CD1c-positive myeloid dendritic cell (primary cell): ENCODE data around the gene GRIN2A.

Experiments used
- DNase-seq: peaks from one replicate; pipeline ENCODE4 v3.0.0-alpha.2; 2016; ENCODE audit errors: extremely low spot score

GRIN2A gene

DNA sequence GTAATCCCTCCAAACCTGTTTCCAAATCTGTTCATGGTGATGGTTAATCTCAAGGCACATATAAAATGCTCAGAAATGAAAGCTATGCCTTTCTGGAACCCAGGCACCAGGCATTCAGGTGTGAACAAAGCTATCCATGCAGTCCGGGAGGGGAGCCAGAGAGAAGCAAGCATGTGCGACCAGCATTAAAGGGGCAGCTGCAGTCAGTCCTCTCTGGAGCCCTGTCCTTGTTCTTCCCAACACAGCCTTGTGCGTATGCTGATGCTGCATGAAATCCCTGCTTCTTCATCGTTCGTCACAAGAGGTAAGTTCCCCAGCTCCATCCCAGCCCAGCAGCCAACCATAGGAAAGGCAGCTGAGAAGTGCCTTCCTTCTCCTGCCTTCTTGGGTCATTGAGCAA is 148.7 kb downstream of the GRIN2A start:
- DNase-seq, result no peak

DNA sequence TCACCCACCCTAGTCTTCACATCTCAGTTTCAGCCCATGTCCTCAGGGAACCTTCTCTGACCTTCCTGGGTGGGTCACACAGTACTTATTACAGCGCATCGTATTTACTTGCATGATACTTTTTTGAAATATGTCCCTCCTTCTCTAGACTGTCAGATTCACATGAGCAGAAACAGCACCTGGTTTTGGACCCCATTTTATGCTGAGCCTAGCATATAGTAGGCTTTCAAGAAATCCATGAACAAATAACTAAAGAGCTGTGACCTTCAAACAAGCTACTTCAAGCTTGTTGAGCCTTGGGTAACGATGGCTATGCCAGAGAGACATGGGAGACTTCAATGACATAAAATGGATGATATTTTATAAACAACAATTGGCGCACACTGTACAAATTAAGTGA is 150.3 kb downstream of the GRIN2A start:
- DNase-seq, result no peak

DNA sequence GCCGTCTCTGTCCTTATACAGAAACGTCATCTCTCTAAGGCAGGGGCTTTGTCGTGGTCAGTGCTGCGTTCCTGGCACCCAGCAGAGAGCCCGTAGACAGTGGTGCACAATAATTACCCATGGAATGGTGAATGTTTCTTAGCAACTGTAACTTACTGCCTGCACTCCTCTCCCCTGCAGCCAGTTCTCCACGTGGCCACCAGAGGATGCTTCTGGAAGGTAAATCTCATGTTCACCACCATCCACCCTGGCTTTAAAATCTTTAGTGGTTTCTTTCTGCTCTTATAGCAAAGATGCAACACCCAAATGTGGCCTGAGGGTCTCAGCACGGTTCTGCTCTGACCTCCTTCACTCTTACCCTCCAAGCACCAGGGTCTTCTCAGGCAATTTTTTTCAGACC is 150.8 kb downstream of the GRIN2A start:
- no peak for DNase-seq

DNA sequence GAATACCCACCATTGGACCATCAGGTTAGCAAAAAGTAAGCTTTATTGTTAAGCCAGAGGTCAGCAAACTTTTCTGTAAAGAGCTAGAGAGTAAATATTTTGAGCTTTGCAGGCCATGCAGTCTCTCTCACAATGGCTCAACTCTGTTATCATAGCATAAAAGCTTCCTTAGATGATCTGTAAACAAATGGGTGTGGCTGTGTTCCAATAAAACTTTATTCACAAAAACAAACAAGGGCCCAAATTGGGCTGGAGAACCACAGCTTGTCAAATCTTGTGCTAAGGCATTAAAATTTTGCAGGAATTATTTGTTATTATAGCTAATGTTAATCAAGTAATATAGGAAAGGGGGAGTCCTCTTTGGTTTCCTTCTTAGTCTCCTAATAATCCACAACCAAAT is 153.6 kb downstream of the GRIN2A start:
- DNase-seq, result no peak

DNA sequence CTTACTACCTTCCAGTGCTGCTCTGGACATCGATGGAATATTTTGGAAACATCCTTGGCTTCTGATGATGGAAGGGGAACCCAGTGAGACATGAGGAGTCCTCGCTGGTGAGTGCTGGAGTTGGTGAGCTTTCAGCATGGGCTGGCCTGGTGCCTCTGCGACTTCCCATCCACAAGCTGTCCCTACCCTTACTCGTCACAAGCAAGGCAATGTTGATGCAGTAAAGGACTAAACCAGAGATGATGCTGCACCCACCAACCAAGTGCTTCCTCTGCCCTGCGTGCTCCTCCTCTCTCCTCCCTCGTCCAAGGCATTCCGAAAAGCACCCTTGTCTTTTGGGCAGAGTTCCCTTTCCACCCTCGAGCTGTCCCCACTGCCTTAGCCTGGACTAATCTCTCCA is 154.7 kb downstream of the GRIN2A start:
- no peak for DNase-seq

DNA sequence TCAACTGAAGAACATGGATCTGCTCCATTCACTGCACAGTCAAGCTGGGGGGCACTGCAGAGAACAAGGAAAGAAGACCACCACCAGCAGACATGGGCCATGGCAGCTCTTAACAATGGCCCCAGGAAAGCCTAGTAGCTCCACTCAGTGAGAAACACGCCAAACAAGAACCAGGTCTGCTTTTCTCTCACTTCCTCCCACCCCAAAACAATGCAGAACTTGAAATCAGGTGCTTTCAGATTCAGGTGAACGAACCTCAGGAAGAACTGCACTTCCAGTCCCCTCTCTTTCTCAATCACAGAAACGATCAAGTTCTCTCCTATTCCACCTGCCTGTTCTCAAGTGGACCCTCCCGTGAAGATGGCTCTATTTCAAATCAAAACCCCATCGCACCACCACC is 155.6 kb downstream of the GRIN2A start:
- DNase-seq, result no peak

DNA sequence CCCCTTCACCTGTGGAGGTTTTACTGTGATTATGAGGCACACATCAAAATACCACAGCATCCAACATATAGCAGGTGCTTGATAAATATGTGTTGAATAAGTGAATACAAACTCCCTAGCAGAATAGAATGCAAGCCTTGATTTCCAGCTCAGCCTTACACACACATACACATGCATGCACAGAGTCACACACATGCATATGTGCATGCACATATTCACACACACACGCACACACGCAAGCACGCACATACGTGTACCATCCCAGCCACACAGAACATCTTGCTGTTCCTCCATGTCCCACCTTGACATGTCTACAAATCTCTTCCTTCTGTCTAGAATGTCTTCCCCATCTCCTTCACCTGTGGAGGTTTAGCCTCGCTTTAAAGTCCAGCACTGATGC is 160.1 kb downstream of the GRIN2A start:
- DNase-seq, result no peak

DNA sequence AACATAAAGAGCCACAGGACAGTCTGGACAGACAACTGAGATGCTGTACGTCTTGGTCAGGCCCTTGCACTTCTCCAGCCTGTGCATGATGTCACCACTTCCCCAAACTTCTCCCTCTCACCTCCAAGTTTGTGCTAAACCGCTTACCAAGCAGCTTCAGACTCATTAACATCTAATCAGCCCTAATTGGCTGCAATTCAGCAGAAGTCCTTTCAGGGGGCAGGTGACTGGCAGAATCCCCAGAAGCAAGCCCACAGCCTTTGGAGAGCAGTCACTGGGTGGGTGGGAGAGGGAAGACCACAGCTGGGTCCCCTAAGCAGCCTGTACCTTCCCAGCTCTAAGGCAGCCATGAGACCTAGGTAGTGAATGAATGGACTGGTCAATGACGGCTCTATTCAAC is 161.4 kb downstream of the GRIN2A start:
- DNase-seq, result no peak

DNA sequence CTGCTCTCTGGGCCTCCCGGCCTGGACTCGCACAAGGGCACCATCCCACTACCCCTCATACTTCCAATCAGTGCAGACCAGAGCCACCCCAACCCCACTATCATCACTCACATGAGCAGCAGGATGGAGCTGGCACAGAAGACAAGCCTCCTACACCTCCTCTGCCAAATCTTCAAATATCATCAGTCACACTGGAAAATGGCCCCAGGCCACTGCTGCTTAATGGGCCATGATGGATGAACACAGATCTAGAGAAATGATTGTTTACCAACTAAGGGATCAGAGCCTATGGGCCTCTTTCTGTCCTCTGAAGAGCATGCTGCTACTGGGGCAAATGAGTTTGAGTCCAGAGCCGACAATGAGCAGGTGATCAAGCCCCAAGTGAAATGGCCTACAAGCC is 165.5 kb downstream of the GRIN2A start:
- no peak for DNase-seq

DNA sequence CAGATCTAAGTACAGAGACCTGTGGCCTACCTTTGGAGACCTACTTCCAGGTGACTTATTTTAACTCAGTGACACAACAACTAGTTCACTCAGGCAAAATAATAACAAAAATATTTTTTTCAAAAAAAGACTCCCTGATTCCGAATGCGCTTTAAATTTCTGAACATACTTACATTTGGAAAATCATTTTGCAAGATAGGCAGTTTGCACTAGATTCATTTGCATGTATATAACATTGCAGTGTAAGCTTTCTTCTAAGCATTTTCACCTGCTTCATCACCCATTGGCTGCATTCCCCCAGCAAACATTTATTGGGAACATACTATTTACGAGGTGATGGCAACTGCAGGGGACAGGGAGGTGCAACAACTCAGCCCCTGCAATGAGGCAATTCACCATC is 166.8 kb downstream of the GRIN2A start:
- DNase-seq, result no peak

DNA sequence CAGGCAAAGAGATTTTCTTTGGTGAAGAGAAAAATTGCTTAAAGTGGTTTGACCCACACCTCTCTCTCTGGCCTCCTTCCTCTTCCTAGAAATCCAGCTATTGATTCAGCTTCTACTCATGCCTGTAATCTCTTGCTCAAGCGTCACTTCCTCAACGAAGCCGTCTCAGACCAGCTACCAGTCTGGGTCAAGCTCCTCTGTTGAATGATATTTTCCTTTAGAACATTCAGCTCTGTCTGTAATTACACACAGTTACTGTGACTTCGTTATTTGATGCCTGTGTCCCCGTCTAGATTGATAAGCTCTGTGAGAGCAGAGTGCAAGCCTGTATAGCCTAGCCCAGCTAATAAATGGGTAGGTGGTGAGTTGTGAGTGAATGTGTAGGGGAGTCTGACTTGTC is 168.5 kb downstream of the GRIN2A start:
- no peak for DNase-seq

DNA sequence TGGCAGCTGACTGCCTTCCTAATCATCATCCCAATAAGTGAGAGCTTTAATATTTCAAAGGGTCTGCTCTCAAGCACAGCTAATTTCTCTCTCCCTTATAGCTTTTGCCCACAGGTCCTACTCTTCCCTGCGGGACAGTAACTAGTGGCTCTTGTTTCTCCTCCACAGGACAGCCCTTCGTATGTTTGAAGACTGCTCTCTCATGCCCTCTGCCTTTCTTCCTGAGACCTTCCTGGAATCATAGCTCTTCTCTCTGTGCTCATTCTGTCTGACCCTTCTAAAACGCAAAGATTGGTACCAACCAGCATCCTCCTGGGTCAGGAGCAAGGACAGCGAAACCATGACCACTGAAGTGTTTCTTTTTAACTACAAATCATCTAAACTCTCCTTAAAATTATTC is 168.9 kb downstream of the GRIN2A start:
- DNase-seq, result no peak

DNA sequence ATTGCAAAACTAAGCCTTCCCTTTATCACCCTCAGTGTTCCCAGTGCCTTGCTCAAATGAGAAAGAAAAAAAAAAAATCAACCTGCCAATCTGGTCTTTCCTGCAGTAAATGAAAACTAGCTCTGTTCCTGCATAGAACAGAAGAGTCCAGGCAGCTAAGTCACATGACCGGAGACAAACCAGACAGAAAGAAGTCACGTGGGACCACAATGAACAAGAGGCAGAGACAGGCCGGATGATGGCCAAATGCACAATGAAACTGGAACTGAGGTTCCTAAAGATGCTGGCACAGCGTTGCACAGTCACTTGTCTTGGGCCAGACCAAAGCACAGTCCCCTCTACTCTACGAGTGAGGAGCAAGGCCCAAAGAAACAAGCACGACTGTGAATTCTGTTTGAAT is 172.5 kb downstream of the GRIN2A start:
- DNase-seq, result no peak

DNA sequence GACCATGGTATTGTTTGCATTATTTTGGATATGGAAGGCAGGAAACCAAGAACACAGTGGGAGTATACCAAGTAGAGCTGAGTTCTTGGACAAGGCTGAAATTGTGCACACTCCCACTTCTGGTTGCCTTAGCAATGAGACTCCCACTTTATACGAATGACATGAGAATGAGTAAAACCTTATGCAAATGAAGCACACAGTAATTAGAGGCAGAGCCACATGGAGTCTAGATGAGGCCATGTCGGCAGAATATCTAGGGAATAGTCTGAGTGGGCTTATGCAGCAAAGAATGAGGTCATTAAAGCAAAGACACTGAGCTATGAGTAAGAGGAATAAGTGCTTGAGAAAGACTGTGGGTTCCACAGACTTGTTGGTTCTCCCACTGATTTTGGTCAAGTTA is 178.7 kb downstream of the GRIN2A start:
- no peak for DNase-seq

DNA sequence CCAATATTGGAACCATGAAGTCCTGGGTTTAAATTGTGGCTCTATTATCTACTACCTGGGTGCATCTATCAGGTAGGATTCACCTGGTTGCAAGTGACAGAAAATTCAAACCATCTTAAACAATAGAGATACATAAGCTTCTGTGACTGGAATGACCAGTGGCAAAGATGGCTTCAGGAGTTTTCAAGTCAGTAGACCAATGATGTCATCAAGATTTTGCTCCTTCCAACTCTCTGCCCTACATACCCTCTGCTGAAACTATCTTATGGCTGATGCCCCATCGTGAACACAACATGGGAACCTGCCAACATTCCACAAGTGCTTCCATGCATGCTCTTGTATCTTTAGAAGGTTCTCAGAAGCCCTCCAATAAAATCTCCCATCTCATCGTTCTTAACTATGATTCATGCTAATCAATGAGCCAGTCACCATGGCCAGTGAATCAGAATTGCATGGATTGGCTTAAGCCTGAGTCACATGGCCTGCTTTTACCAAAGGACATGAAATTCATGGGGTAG is 180.9 kb downstream of the GRIN2A start:
- DNase-seq, result no peak

DNA sequence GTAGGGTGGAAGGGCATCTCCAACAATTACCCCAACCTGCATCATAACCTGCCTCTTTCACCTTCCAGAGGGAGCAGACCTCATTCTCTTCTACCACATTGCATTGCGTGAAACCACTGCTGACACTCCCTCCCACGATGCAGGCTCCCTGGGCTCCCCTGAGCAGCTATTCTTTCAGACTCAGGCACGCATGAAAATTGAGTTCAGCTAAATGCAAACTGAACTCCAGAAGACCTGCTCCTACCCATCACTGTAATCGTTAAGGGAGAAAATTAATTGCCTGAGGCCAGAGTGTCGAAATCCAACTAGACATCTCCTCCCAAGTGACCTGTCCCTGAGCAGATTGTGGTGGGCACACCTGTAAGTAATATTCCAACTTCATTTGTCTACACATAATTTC is 186.0 kb downstream of the GRIN2A start:
- DNase-seq, result no peak

DNA sequence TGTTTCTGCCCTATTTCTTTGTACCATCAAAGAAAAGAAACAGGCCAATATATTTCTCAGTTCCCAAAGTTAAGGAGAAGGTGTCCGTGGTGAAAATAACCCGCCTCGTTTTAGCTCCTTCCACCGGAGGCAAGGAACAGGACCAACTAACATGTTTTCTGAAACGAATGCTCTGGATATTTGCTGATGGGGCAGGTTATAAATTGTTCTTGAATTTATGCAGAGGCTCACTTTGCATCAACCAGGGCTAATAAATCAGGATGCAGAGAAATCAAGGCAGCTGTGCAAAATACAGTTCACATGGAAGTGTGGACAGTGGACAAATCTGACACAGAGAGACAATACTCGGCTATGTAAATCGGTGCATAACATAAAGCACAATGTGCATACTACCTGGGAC is 189.8 kb downstream of the GRIN2A start:
- no peak for DNase-seq

DNA sequence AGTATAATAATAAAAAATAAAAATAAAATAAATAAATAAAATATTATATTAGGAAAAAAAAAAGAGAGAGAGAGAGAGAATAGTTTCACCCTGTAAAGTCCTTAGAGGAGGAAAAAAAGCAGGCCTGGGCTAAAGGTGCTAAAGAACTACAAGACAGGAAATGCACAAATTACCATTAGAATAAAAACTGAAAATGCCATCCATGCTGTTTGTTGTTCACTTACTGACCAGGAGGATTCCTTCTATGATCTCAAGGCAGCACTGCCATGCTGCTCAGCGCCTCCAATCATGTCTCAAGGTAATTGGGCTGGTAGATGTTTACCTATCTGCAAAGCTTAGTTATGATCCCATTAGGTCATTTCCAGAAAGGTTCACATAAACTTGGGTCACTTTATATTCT is 201.2 kb downstream of the GRIN2A start:
- no peak for DNase-seq

DNA sequence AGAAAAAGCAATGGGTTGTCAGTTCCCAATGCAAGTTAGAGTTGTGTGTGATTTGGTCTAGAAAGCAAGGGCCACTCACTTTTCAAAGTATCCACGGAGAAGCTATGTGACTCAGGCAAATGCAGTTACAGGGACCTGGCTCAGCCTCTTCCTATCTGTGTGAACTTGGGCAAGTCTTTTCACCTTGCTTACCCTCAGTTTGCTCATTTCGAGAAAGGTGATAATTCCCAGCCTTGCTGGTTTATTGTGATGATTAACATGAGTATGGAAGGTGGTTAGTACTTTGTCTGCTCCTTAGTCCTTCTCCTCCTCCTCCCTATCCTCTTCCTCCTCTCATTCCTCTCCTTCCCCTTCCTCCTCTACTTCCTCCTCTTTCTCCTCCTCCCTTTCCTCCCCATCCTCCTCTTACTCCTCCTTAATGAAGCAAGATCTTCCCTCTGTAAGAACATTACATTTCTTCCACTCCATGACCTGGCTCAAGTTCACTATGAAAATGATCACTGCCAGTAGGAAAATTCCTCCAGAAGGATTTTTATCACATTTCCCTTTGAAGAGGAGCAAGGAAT is 204.0 kb downstream of the GRIN2A start:
- no peak for DNase-seq

DNA sequence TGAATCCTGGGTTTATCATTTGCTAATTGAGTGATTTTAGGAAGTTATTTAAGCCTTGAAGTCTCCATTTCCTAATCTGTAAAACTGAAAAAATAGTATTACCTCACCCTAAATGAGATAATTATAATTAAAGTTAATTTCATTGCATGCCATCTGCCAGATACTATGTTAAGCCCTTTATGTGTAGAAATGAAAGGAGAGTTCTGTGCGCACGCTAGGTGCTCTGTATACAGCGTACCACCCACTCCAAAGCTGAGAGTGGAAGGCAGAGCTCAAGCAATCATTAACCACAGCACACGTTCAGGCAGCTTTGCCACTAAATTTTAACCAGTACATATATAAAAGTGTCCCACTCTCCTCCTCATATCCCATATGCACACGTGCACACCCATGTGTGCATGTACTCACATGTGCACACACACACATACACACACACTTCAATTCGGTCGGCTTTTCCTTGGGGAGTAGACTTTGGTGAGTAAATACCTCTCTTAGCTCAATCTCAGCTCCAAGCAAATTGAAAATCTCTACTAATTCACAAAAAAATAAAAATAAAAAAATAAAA is 204.8 kb downstream of the GRIN2A start:
- no peak for DNase-seq

DNA sequence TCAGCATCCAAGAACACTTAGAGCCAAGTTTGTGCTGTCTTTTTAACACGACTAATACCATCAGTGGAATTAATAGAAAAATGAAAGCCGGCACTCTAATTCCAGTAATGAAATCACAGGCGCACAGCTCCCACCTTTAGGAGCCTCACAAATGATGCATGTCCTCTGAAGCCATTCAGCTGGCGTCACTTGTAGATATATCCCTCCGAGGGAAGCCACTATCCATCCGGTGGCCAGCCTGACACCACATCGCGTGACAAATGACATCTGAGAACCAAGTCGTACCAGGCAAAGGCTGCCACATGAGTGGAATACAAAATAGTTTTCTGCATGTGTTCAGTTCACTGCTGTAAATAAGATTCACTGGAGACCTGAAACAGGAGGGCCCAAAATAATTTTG is 205.6 kb downstream of the GRIN2A start:
- no peak for DNase-seq

DNA sequence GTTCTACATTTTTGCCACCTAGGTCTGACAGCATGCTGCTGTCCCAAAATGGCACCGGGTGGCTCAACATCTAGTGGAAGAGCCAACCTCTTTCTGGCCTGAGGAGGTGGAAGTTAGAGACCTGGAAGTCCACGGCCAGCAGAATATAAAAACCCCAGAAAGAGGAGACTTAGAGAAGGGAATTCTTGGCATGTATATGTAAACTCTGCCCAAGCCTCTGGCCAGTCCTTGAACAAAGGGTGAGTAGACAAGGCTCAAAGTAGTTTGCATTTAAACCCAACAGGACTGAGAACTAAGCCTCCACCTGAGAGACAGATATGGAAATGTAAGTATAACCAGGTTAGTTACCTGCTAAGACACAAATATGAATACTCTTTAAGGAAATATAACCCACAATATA is 210.3 kb downstream of the GRIN2A start:
- DNase-seq, result no peak

DNA sequence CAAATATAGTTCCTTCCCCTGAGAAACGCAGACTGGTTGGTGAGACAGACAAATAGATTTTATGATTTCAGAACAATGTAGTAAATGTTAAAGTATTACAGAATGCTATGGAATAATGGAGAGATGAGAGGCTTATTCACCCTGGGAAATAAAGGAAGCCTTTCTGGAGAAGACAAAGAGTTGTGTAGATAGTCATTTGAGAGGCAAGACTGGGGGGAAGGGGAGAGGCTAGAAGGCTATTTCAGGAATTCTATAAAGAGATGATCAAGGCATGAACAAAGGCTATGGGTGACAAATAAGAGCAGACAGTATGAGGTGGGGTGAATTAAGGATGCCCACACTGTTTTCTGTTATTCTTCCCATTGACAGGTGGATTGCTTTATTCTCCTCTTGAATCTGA is 211.4 kb downstream of the GRIN2A start:
- DNase-seq, result no peak

DNA sequence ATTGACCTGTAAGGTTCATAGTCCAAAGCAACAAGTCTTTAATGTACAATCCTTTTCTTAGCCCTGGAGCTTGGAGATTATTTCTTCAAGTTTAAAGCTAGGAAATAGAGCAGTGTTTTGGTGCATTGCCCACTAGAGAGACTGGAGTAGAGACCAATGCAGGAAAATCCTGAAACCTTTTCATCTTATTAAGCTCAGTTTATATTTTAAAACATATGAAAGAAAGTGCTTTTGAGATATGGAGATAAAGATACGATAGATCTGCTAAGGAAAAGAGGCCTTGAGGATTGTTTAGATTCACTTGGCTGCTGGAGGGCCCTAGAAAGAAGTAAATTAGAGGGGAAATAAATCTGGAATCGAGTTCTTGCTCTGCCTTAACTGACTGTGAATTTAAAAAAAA is 212.0 kb downstream of the GRIN2A start:
- no peak for DNase-seq
